HCT116 (cell line): ENCODE measurements around the gene CSRP1. TPM values are rescaled to one million over a fixed set of nuclear protein-coding genes. Genes with fewer than 3 reads are reported as not detected.

Source experiments
- ATAC-seq: fragments of 200-7000 bp; cut with Tn5 transposase; 2 replicates; pipeline ENCODE4 v1.9.1; 2020; ENCODE audit warnings: mild to moderate bottlenecking, moderate library complexity
- BruUV-seq: library from RNA; stranded (reverse); fragments of 400-500 nt; replicated peaks from 2 replicates; lab custom pipeline; 2021; lab: Mats Ljungman, UMichigan
- CTCF ChIA-PET: fragments of 300-600 bp; sonication (Branson Sonifier 250); formaldehyde crosslinking; loops from one replicate; lab custom pipeline; 2021; ENCODE audit warnings: antibody characterized with exemption; lab: Charles Lee
- POLR2A ChIA-PET: fragments of 300-600, 350-600 bp; sonication (Branson Sonifier 250); formaldehyde crosslinking; loops from one replicate; lab custom pipeline; 2021; ENCODE audit warnings: antibody characterized with exemption; lab: Charles Lee
- RAD21 ChIA-PET, 2 experiments: fragments of 300-600 bp; sonication (Branson Sonifier 250); formaldehyde crosslinking; loops; one replicate each; lab custom pipeline; 2023; ENCODE audit warnings: low total read pairs in 2 of 2; ENCODE audit not compliant: uncharacterized antibody in 2 of 2, unreplicated experiment in 2 of 2, low non-redundant PET in 1 of 2; lab: Charles Lee
- DNase-seq: peaks from one replicate; pipeline ENCODE4 v3.0.0-alpha.2; 2010; ENCODE audit warnings: low read depth, low spot score
- H2AFZ ChIP-seq: fragments of 200-600 bp; shearing (Covaris generic), sonication (generic); 2 replicates; pipeline ENCODE4 v1.6.1; 2017; ENCODE audit warnings: low read depth, mixed run types, mixed read lengths, antibody characterized with exemption, low read length; ENCODE audit not compliant: poor library complexity, severe bottlenecking
- H3K27ac ChIP-seq: 2 replicates; pipeline ENCODE4 v1.5.1; 2012; ENCODE audit warnings: low read depth, low read length
- H3K27me3 ChIP-seq: fragments of 200-600 bp; sonication (generic); 2 replicates; pipeline ENCODE4 v1.6.1; 2016; ENCODE audit warnings: mixed run types, low read length, mixed read lengths; ENCODE audit not compliant: insufficient read depth
- H3K36me3 ChIP-seq, 2 experiments: fragments of 200-500 bp in 1 of 2; fragments of 200-600 bp in 1 of 2; sonication (Bioruptor generic) in 1 of 2; sonication (generic) in 1 of 2; 2 replicates each; pipeline versions ENCODE4 v1.5.1 to v1.6.1; 2014 to 2016; ENCODE audit warnings: low read length in 2 of 2, inconsistent platforms in 1 of 2, mixed read lengths in 1 of 2, mixed run types in 1 of 2; ENCODE audit not compliant: insufficient read depth in 2 of 2, control insufficient read depth in 1 of 2
- H3K4me1 ChIP-seq, 2 experiments: fragments of 200-600 bp in 1 of 2; sonication (generic) in 1 of 2; 2 replicates each; pipeline versions ENCODE4 v1.5.1 to v1.6.1; 2012 to 2017; ENCODE audit warnings: low read length in 2 of 2, inconsistent platforms in 1 of 2, mild to moderate bottlenecking in 1 of 2, mixed read lengths in 1 of 2, mixed run types in 1 of 2, moderate library complexity in 1 of 2; ENCODE audit not compliant: insufficient read depth in 2 of 2, control insufficient read depth in 1 of 2
- H3K4me2 ChIP-seq: fragments of 200-600 bp; sonication (generic); 2 replicates; pipeline ENCODE4 v1.6.1; 2017; ENCODE audit warnings: mixed run types, low read length, mixed read lengths
- H3K4me3 ChIP-seq, 2 experiments: fragments of 200-600 bp in 1 of 2; sonication (generic) in 1 of 2; replicated peaks in 1 of 2; 2 replicates each; pipeline ENCODE4 v1.5.1; 2011 to 2016; ENCODE audit warnings: low read length in 2 of 2, control low read depth in 1 of 2, low read depth in 1 of 2, mild to moderate bottlenecking in 1 of 2, mixed read lengths in 1 of 2, mixed run types in 1 of 2
- H3K79me2 ChIP-seq: fragments of 200-600 bp; sonication (generic); 2 replicates; pipeline ENCODE4 v1.6.1; 2017; ENCODE audit warnings: mild to moderate bottlenecking, mixed run types, low read length, moderate library complexity, mixed read lengths; ENCODE audit not compliant: insufficient read depth
- H3K9ac ChIP-seq: fragments of 200-600 bp; sonication (generic); 2 replicates; pipeline ENCODE4 v1.6.1; 2016; ENCODE audit warnings: low read length, mixed read lengths
- H3K9me2 ChIP-seq: fragments of 200-600 bp; sonication (generic), shearing (Covaris generic); 2 replicates; pipeline ENCODE4 v1.6.1; 2017; ENCODE audit warnings: mixed run types, mild to moderate bottlenecking, moderate library complexity; ENCODE audit not compliant: insufficient read depth
- H3K9me3 ChIP-seq, 2 experiments: fragments of 200-500 bp in 1 of 2; fragments of 200-600 bp in 1 of 2; sonication (Bioruptor generic) in 1 of 2; sonication (generic) in 1 of 2; 2 replicates each; pipeline ENCODE4 v1.6.1; 2014 to 2017; ENCODE audit warnings: low read length in 2 of 2, mixed read lengths in 2 of 2, inconsistent platforms in 1 of 2, low read depth in 1 of 2, mild to moderate bottlenecking in 1 of 2, mixed run types in 1 of 2, moderate library complexity in 1 of 2; ENCODE audit not compliant: control insufficient read depth in 1 of 2, insufficient read depth in 1 of 2
- H4K20me1 ChIP-seq: fragments of 200-600 bp; sonication (generic), shearing (Covaris generic); 2 replicates; pipeline ENCODE4 v1.6.1; 2017; ENCODE audit warnings: mixed run types, mild to moderate bottlenecking, moderate library complexity; ENCODE audit not compliant: insufficient read depth
- ATF3 ChIP-seq: IDR thresholded peaks from 2 replicates; pipeline ENCODE4 v1.6.1; 2012
- CEBPB ChIP-seq: IDR thresholded peaks from 2 replicates; pipeline ENCODE4 v1.6.1; 2012; ENCODE audit warnings: low read depth
- EGR1 ChIP-seq: IDR thresholded peaks from 2 replicates; pipeline ENCODE4 v1.6.1; 2012; ENCODE audit warnings: low read depth
- ELF1 ChIP-seq: IDR thresholded peaks from 2 replicates; pipeline ENCODE4 v1.6.1; 2012; ENCODE audit warnings: low read depth, borderline replicate concordance
- EZH2 ChIP-seq: fragments of 200-600 bp; sonication (generic); IDR thresholded peaks from 2 replicates; pipeline ENCODE4 v1.6.1; 2017; ENCODE audit warnings: antibody characterized with exemption, mixed run types
- EZH2phosphoT487 ChIP-seq: fragments of 200-600 bp; IDR thresholded peaks from 2 replicates; pipeline ENCODE4 v1.6.1; 2018; ENCODE audit warnings: antibody characterized with exemption, borderline replicate concordance
- FOSL1 ChIP-seq: IDR thresholded peaks from 2 replicates; pipeline ENCODE4 v1.6.1; 2012; ENCODE audit warnings: low read depth
- MAX ChIP-seq: IDR thresholded peaks from 2 replicates; pipeline ENCODE4 v1.6.1; 2012
- SIN3A ChIP-seq: IDR thresholded peaks from 2 replicates; pipeline ENCODE4 v1.6.1; 2012; ENCODE audit warnings: low read depth
- SP1 ChIP-seq: IDR thresholded peaks from 2 replicates; pipeline ENCODE4 v1.6.1; 2012; ENCODE audit warnings: low read depth
- SRF ChIP-seq: IDR thresholded peaks from 2 replicates; pipeline ENCODE4 v1.6.1; 2012; ENCODE audit warnings: low read depth
- YY1 ChIP-seq: IDR thresholded peaks from 2 replicates; pipeline ENCODE4 v1.6.1; 2011; ENCODE audit warnings: low read length, low read depth, moderate library complexity, mild to moderate bottlenecking; ENCODE audit not compliant: insufficient replicate concordance; ENCODE audit errors: extremely low read depth
- ZNF274 ChIP-seq: fragments of 200-500 bp; sonication (Bioruptor generic); IDR thresholded peaks from 2 replicates; pipeline ENCODE4 v1.6.1; 2014; ENCODE audit warnings: mild to moderate bottlenecking, low read depth, low read length, inconsistent platforms
- intact Hi-C: fragments of 100-400 bp; cut with micrococcal nuclease; formaldehyde crosslinking; loops from 2 replicates; pipeline ENCODE4 v1.10.0; 2022
- total RNA-seq: library from RNA; stranded (reverse); gene quantifications from one replicate; pipeline ENCODE4 v1.2.1, GENCODE V29; 2021; ENCODE audit not compliant: unreplicated experiment
- TF ChIP-seq, protein P1 (sequence below): IDR thresholded peaks from 2 replicates; pipeline ENCODE4 v1.6.1; 2011; ENCODE audit warnings: mild to moderate bottlenecking, low read length, moderate library complexity; ENCODE audit not compliant: insufficient replicate concordance; ENCODE audit errors: extremely low read depth

Gene CSRP1
- total RNA-seq, 1 experiment from 2014 or later, result 51.7 TPM

DNA sequence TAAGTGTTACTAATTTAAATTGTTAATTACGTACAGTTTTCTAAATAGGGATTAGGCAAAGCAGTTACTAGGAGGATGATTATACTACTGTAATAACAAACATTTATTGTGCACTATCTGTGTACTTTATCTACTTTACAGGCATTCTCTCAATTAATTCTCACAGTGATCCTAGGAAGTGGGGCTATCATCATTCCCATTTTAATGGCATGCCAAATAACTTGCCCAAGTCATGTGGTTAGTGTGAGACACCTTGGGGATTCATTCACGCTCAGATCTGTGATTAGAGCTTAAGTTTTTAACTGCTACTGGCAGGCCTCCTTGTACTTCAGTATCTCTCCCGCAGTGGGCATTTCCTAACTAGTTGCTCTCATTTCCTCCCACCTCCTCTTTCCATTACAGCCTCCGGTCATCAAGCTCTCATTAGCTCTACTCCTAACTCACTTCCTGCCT lies 49.4 kb downstream of the CSRP1 start:
- no peak for ATAC-seq
- H3K4me1 ChIP-seq, result peaks cover 33 to 58% of the 10 kb centered on the region in 2 experiments
- DNase-seq, result no peak
- H3K9me2 ChIP-seq, result no peaks in the 10 kb centered on the region
- H3K4me2 ChIP-seq, result no peak overlapping the region
- H3K9me3 ChIP-seq, result no peaks in the 10 kb centered on the region
- H4K20me1 ChIP-seq, result no peaks in the 10 kb centered on the region
- BruUV-seq, result no TSS peak
- no peaks in the 10 kb centered on the region for H3K27me3 ChIP-seq
- no peak overlapping the region for H3K9ac ChIP-seq
- H3K4me3 ChIP-seq, result no peak overlapping the region
- intact Hi-C loops, result no loop called here
- H3K36me3 ChIP-seq, result no peaks in the 10 kb centered on the region
- no peaks in the 10 kb centered on the region for H3K79me2 ChIP-seq
- no peak overlapping the region for H3K27ac ChIP-seq
- no peak overlapping the region for H2AFZ ChIP-seq
- TF ChIP-seq ZNF274, result no peak
- TF ChIP-seq SP1, result no peak
- no peak for TF ChIP-seq YY1
- no peak for TF ChIP-seq EGR1
- TF ChIP-seq CEBPB, result no peak
- no peak for TF ChIP-seq SRF
- TF ChIP-seq SIN3A, result no peak
- TF ChIP-seq EZH2phosphoT487, result no peak
- no peak for TF ChIP-seq ELF1
- no peak for TF ChIP-seq EZH2
- no peak for TF ChIP-seq FOSL1
- TF ChIP-seq MAX, result no peak
- TF ChIP-seq ATF3, result no peak
- TF ChIP-seq, protein P1, sequence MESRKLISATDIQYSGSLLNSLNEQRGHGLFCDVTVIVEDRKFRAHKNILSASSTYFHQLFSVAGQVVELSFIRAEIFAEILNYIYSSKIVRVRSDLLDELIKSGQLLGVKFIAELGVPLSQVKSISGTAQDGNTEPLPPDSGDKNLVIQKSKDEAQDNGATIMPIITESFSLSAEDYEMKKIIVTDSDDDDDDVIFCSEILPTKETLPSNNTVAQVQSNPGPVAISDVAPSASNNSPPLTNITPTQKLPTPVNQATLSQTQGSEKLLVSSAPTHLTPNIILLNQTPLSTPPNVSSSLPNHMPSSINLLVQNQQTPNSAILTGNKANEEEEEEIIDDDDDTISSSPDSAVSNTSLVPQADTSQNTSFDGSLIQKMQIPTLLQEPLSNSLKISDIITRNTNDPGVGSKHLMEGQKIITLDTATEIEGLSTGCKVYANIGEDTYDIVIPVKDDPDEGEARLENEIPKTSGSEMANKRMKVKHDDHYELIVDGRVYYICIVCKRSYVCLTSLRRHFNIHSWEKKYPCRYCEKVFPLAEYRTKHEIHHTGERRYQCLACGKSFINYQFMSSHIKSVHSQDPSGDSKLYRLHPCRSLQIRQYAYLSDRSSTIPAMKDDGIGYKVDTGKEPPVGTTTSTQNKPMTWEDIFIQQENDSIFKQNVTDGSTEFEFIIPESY, result no peak
- CTCF ChIA-PET, result interaction anchor here (1.8 to 2.0 kb wide), 2 partner anchors 9 to 22 kb away, joined by 8 read pairs; no protein-coding TSS in a partner anchor
- RAD21 ChIA-PET, result no interaction called here
- POLR2A ChIA-PET, result no interaction called here
